K562 (cell line): ENCODE results near the gene STX17. TPM values are rescaled to one million over a fixed set of nuclear protein-coding genes. Genes with fewer than 3 reads are reported as not detected.
A peak's percentile ranks its signal among the peaks of the same experiment; 100 is the strongest.

Source experiments
- ATAC-seq: fragments of 200-7000 bp; cut with Tn5 transposase; 3 replicates; pipeline ENCODE4 v1.9.1; 2020; ENCODE audit warnings: moderate library complexity
- BruUV-seq: library from RNA; stranded (reverse); fragments of 400-500 nt; replicated peaks from 2 replicates; lab custom pipeline; 2021; lab: Mats Ljungman, UMichigan
- CTCF ChIA-PET: fragments of 300-600 bp; formaldehyde crosslinking; extraction: SDS; loops from one replicate; lab custom pipeline; 2021; ENCODE audit warnings: low intra/inter-chr PET ratio; lab: Yijun Ruan, JAX
- POLR2A ChIA-PET: fragments of 300-600, 350-650 bp; sonication (Branson Sonifier 250); formaldehyde crosslinking; extraction: SDS; loops from one replicate; lab custom pipeline; 2021; ENCODE audit warnings: antibody characterized with exemption, inconsistent platforms; lab: Yijun Ruan, JAX
- DNase-seq, 4 experiments: peaks; one replicate each; pipeline versions ENCODE4 v3.0.0 to v3.0.0-alpha.2; 2011 to 2018; ENCODE audit warnings: low spot score in 3 of 4, mixed read lengths in 3 of 4; ENCODE audit errors: extremely low read depth in 1 of 4
- FAIRE-seq: peaks from 2 replicates; lab custom pipeline; 2011; peaks lifted over from hg19 to GRCh38; lab: Jason Lieb, UNC
- H2AFZ ChIP-seq: 2 replicates; pipeline ENCODE4 v1.6.0; 2011; ENCODE audit warnings: low read depth, low read length, control low read depth, inconsistent platforms
- H3K27ac ChIP-seq: fragments of 200-600 bp; 3 replicates; pipeline ENCODE4 v1.8.0; 2011; ENCODE audit warnings: low read depth, mild to moderate bottlenecking, control low read depth, inconsistent platforms, low read length, moderate library complexity, mixed read lengths; ENCODE audit errors: extremely low read depth
- H3K27me3 ChIP-seq, 2 experiments: fragments of 300-600 bp in 1 of 2; 2 replicates in 1 of 2; 3 replicates in 1 of 2; pipeline versions ENCODE4 v1.6.0 to v1.8.0; 2011; ENCODE audit warnings: inconsistent platforms in 2 of 2, low read length in 2 of 2, mild to moderate bottlenecking in 1 of 2, mixed read lengths in 1 of 2, moderate library complexity in 1 of 2; ENCODE audit not compliant: control insufficient read depth in 2 of 2, insufficient read depth in 2 of 2
- H3K36me3 ChIP-seq: fragments of 300-600 bp; 3 replicates; pipeline ENCODE4 v1.8.0; 2011; ENCODE audit warnings: mild to moderate bottlenecking, low read length, inconsistent platforms; ENCODE audit not compliant: control insufficient read depth, insufficient read depth
- H3K4me1 ChIP-seq, 2 experiments: fragments of 200-600 bp in 1 of 2; replicated peaks in 1 of 2; 2 replicates in 1 of 2; 3 replicates in 1 of 2; pipeline versions ENCODE4 v1.5.1 to v1.8.0; 2011; ENCODE audit warnings: inconsistent platforms in 2 of 2, low read length in 2 of 2, mild to moderate bottlenecking in 1 of 2, mixed read lengths in 1 of 2, moderate library complexity in 1 of 2; ENCODE audit not compliant: control insufficient read depth in 2 of 2, insufficient read depth in 2 of 2
- H3K4me2 ChIP-seq: 2 replicates; pipeline ENCODE4 v1.6.1; 2011; ENCODE audit warnings: low read length, control low read depth, inconsistent platforms, mixed read lengths; ENCODE audit not compliant: insufficient read depth
- H3K4me3 ChIP-seq: fragments of 200-600 bp; sonication (generic), shearing (Covaris generic); 2 replicates; pipeline ENCODE4 v1.5.1; 2016; ENCODE audit warnings: control low read depth, inconsistent platforms
- H3K79me2 ChIP-seq: fragments of 200-600 bp; 3 replicates; pipeline ENCODE4 v1.8.0; 2011; ENCODE audit warnings: low read length, inconsistent platforms; ENCODE audit not compliant: control insufficient read depth, insufficient read depth
- H3K9ac ChIP-seq, 2 experiments: 2 replicates each; pipeline versions ENCODE4 v1.6.0 to v1.6.1; 2011; ENCODE audit warnings: low read depth in 2 of 2, low read length in 2 of 2, control low read depth in 1 of 2, inconsistent platforms in 1 of 2, mild to moderate bottlenecking in 1 of 2, mixed read lengths in 1 of 2; ENCODE audit not compliant: insufficient read depth in 1 of 2
- H3K9me1 ChIP-seq: one replicate; pipeline ENCODE4 v1.6.0; 2011; ENCODE audit warnings: inconsistent platforms, mild to moderate bottlenecking, low read length, moderate library complexity; ENCODE audit not compliant: control insufficient read depth, insufficient read depth
- H3K9me3 ChIP-seq: replicated peaks from 2 replicates; pipeline ENCODE4 v1.5.1; 2011; ENCODE audit warnings: low read depth, low read length, inconsistent platforms; ENCODE audit not compliant: control insufficient read depth, insufficient read depth
- H4K20me1 ChIP-seq: replicated peaks from 2 replicates; pipeline ENCODE4 v1.6.1; 2011; ENCODE audit warnings: low read length, inconsistent platforms, mixed read lengths; ENCODE audit not compliant: control insufficient read depth, insufficient read depth
- ATF7 ChIP-seq: fragments of 450-650 bp; IDR thresholded peaks from 2 replicates; pipeline ENCODE4 v1.7.1; 2014; ENCODE audit warnings: mild to moderate bottlenecking, moderate library complexity
- CHD4 ChIP-seq: fragments of 200-600 bp; sonication (generic); IDR thresholded peaks from 3 replicates; pipeline ENCODE4 v1.6.1; 2012; ENCODE audit warnings: low read depth, mild to moderate bottlenecking, mixed read lengths, low read length, inconsistent platforms; ENCODE audit not compliant: insufficient read depth, insufficient replicate concordance, poor library complexity, severe bottlenecking
- EGR1 ChIP-seq: fragments of 450-650 bp; conservative IDR thresholded peaks from 2 replicates; pipeline ENCODE4 v1.6.1; 2017; ENCODE audit warnings: mild to moderate bottlenecking
- RBBP5 ChIP-seq: fragments of 200-600 bp; sonication (generic); IDR thresholded peaks from 2 replicates; pipeline ENCODE4 v1.6.1; 2012; ENCODE audit warnings: borderline replicate concordance, mild to moderate bottlenecking, low read length, control low read depth, inconsistent platforms; ENCODE audit not compliant: insufficient read depth, poor library complexity, severe bottlenecking
- RCOR1 ChIP-seq, 2 experiments: IDR thresholded peaks; 2 replicates each; pipeline ENCODE4 v1.6.1; 2012; ENCODE audit warnings: low read depth in 2 of 2, low read length in 2 of 2, borderline replicate concordance in 1 of 2, improper control_type of control experiment in 1 of 2
- SOX6 ChIP-seq: fragments of 450-650 bp; IDR thresholded peaks from 2 replicates; pipeline ENCODE4 v1.6.1; 2014; ENCODE audit warnings: mild to moderate bottlenecking
- WGBS: fragments of 100-300 bp; shearing (Covaris generic); methylation state at CpG from one replicate; pipeline ENCODE4 v1.1.6; 2016; ENCODE audit warnings: low coverage, mixed read lengths; ENCODE audit not compliant: insufficient coverage; ENCODE audit errors: missing lambda C conversion rate; 5-methylcytosine and 5-hydroxymethylcytosine counted together
- in situ Hi-C: fragments of 300-500 bp; cut with MboI; formaldehyde crosslinking; loops from 4 replicates; pipeline ENCODE4 v1.15.0; 2018; ENCODE audit warnings: inconsistent platforms, mixed read lengths
- intact Hi-C: fragments of 100-400 bp; cut with micrococcal nuclease; formaldehyde crosslinking; loops from 2 replicates; pipeline ENCODE4 v1.14.2; 2022
- polyA plus RNA-seq, 8 experiments: library from polyadenylated mRNA; depleted of rRNA in 4 of 8; stranded (reverse) in 5 of 8; unstranded in 3 of 8; fragments of >200 nt; fragmentation: Nextera tagmentation in 2 of 8; fragmentation: Illumina TruSeq in 1 of 8; extraction: Ambion mirVana in 2 of 8; extraction: Trizol in 1 of 8; gene quantifications; 2 replicates each; pipeline versions ENCODE4 v1.2.1 to v1.2.3, GENCODE V29; 2011 to 2014; ENCODE audit warnings: inconsistent platforms in 1 of 8, missing spikeins in 1 of 8
- total RNA-seq, 7 experiments: library from RNA; depleted of rRNA in 6 of 7; stranded (reverse); fragments of >200 nt in 6 of 7; fragmentation: Illumina TruSeq in 2 of 7; extraction: Trizol in 2 of 7; gene quantifications; 2 replicates each; pipeline versions ENCODE4 v1.2.1 to v1.2.3, GENCODE V29; 2011 to 2021; ENCODE audit warnings: low replicate concordance in 1 of 7
- TF ChIP-seq, protein P1 (sequence below), 2 experiments: fragments of 450-650 bp in 1 of 2; sonication (generic) in 1 of 2; formaldehyde crosslinking in 1 of 2; IDR thresholded peaks in 1 of 2; conservative IDR thresholded peaks in 1 of 2; 2 replicates each; pipeline versions ENCODE4 v1.6.1 to v1.8.1; 2016 to 2023; ENCODE audit warnings: mild to moderate bottlenecking in 2 of 2, moderate library complexity in 2 of 2, inconsistent platforms in 1 of 2, missing genetic modification reagents in 1 of 2

STX17 gene
- total and polyA plus RNA-seq, 9 of the 15 experiments (the other 6 are each of a cell fraction or from before 2014, with no cell fraction given): 14.4 to 25.1 (median 19.0) TPM

DNA sequence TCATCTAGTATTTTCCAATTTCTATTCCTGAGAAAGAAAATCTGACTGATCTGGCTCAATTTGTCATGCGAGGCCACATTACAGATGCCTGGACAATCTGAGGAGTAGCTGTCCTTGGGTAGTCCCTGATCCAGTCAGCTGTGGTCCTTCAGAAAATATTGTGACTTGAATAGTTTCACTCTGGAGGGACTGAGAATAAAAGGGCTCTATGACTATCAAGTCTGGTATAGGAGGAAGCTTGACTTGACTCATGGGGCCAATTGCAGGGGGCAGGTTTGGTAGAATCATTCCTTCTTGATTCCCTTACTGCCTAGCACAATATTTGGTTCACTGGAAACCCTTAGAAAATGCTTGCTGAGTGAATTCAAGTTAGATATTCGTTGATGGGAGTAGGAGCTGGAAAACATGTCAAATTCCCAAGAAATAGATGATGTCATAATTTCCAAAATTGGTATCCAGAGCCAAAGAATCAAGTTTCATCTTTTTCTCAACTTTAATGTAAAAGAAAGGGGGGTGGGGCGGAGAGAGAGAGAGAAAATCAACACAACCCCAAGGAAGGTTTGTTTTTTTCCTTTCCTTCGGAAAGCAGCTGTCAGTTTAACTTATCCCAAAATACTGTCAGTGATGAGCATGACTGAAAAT is 32.4 kb upstream of the STX17 start:
- ATAC-seq: no peak
- in situ Hi-C loops: no loop called here
- H3K9ac ChIP-seq: no peak overlapping the region
- H4K20me1 ChIP-seq: no peaks in the 10 kb centered on the region
- no peaks in the 10 kb centered on the region for H3K79me2 ChIP-seq
- 0% methylated on average over 4 of the region's 4 CpGs for WGBS
- ChIA-PET CTCF (interaction anchor here (0.5 kb wide), 1 partner anchor 10 kb away, joined by 3 read pairs; no protein-coding TSS in a partner anchor), POLR2A (interaction anchor here (0.7 kb wide), 1 partner anchor 143 kb away, joined by 3 read pairs; no protein-coding TSS in a partner anchor)
- no peaks in the 10 kb centered on the region for H3K9me1 ChIP-seq
- no peak for FAIRE-seq
- no peaks in the 10 kb centered on the region for H3K27me3 ChIP-seq
- H3K9me3 ChIP-seq: no peaks in the 10 kb centered on the region
- no TSS peak for BruUV-seq
- DNase-seq: no peak
- no peak overlapping the region for H2AFZ ChIP-seq
- no peak overlapping the region for H3K4me3 ChIP-seq
- no peaks in the 10 kb centered on the region for H3K36me3 ChIP-seq
- H3K27ac ChIP-seq: no peak overlapping the region
- intact Hi-C loops: no loop called here
- no peak overlapping the region for H3K4me2 ChIP-seq
- no peak for TF ChIP-seq RBBP5
- TF ChIP-seq, protein P1, sequence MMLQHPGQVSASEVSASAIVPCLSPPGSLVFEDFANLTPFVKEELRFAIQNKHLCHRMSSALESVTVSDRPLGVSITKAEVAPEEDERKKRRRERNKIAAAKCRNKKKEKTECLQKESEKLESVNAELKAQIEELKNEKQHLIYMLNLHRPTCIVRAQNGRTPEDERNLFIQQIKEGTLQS (IDR thresholded peaks at IDR 0.05): peak; percentile 26; the same call in 1 of the 2 replicates
- TF ChIP-seq, protein P1 (CRISPR knock-in tag; conservative IDR thresholded peaks at IDR 0.05): no peak
- no peak for TF ChIP-seq CHD4
- no peak for TF ChIP-seq SOX6
- no peak for TF ChIP-seq EGR1
- peak; percentile 25; the same call in 1 of the 2 replicates for TF ChIP-seq ATF7
- TF ChIP-seq RCOR1 (IDR thresholded peaks at IDR 0.05; ENCODE audit: borderline replicate concordance in 1 of 2, low read depth in 2 of 2, low read length in 2 of 2): no peak
- H3K4me1 ChIP-seq: no peaks in the 10 kb centered on the region
